ENCODE data around the gene NR1D2. TPM values are rescaled to one million over a fixed set of nuclear protein-coding genes. Genes with fewer than 3 reads are reported as not detected.

The NR1D2 gene
- polyA plus RNA-seq, 3 donors, result 4.1 to 5.4 (median 5.3) TPM

DNA sequence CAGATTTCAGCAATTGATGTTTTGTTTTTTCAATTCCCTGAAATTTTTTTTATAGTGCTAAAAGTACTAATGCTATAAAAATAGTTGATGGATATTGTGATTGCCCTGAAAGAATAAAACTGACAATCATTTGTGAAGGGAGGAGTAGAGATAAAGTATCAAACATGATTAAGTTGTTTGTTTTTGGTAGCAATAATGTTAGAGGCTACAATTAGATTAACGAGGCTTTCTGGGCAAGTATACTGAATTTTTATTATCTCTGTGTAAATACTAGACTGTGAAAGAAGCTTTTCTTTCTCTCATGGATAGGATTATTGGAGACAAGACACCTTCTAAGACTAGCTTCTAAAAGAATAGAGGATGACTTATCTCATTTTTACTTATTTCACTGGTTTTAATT is 15.6 kb downstream of the NR1D2 start:
- no CpG with 5 or more reads among the region's 1 CpG for WGBS (ENCODE audit: insufficient coverage)
- Histone ChIP-seq H3K4me2 (replicated peaks; ENCODE audit: extremely low read depth, low read length, poor library complexity, severe bottlenecking) (no peak overlapping the region), H3K4me3 (replicated peaks in 1 of 3; ENCODE audit: low read depth in 2 of 3, low read length in 3 of 3) (no peak overlapping the region), H3K27me3 (ENCODE audit: control insufficient read depth in 2 of 2, insufficient read depth in 2 of 2, low read length in 2 of 2) (no peaks in the 10 kb centered on the region), H3K9me3 (replicated peaks in 1 of 2; ENCODE audit: control insufficient read depth in 1 of 2, insufficient read depth in 1 of 2, low read length in 2 of 2) (no peaks in the 10 kb centered on the region), H3K9ac (ENCODE audit: insufficient read depth, low read length, poor library complexity, severe bottlenecking) (no peak overlapping the region), H3K4me1 (ENCODE audit: control insufficient read depth in 1 of 2, insufficient read depth in 2 of 2, low read length in 2 of 2) (no peaks in the 10 kb centered on the region), H4K20me1 (ENCODE audit: insufficient read depth, low read length) (peaks cover 36% of the 10 kb centered on the region), H3K27ac (ENCODE audit: low read depth in 1 of 2, low read length in 2 of 2) (no peak overlapping the region), H3K79me2 (ENCODE audit: insufficient read depth, low read length) (no peaks in the 10 kb centered on the region), H2AFZ (ENCODE audit: insufficient read depth, low read depth, low read length, poor library complexity, severe bottlenecking) (no peak overlapping the region), H3K36me3 (replicated peaks in 1 of 2; ENCODE audit: control insufficient read depth in 1 of 2, insufficient read depth in 2 of 2, low read length in 2 of 2) (peaks cover 12 to 58% of the 10 kb centered on the region in 2 donors)
- H3K27ac Mint-ChIP-seq, result no peak overlapping the region
- peaks cover 0 to 2% (median 0%) of the 10 kb centered on the region in 7 donors for H3K9me3 Mint-ChIP-seq
- H3K4me1 Mint-ChIP-seq, result no peaks in the 10 kb centered on the region
- H3K36me3 Mint-ChIP-seq, result peaks cover 48 to 57% of the 10 kb centered on the region in 2 donors
- TF ChIP-seq, protein P1, sequence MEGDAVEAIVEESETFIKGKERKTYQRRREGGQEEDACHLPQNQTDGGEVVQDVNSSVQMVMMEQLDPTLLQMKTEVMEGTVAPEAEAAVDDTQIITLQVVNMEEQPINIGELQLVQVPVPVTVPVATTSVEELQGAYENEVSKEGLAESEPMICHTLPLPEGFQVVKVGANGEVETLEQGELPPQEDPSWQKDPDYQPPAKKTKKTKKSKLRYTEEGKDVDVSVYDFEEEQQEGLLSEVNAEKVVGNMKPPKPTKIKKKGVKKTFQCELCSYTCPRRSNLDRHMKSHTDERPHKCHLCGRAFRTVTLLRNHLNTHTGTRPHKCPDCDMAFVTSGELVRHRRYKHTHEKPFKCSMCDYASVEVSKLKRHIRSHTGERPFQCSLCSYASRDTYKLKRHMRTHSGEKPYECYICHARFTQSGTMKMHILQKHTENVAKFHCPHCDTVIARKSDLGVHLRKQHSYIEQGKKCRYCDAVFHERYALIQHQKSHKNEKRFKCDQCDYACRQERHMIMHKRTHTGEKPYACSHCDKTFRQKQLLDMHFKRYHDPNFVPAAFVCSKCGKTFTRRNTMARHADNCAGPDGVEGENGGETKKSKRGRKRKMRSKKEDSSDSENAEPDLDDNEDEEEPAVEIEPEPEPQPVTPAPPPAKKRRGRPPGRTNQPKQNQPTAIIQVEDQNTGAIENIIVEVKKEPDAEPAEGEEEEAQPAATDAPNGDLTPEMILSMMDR (IDR thresholded peaks at IDR 0.05), result no peak
- intact Hi-C loops (cut with micrococcal nuclease), result loop anchor here in 1 of 2 donors (10.0 kb wide), 1 partner anchor 46 kb away; the partner anchor contains the start of genes NKIRAS1 and RPL15
- no peak overlapping the region for H3K4me3 Mint-ChIP-seq
- H3K27me3 Mint-ChIP-seq (ENCODE audit: low read depth in 3 of 3), result no peaks in the 10 kb centered on the region
- DNase-seq, result no peak

DNA sequence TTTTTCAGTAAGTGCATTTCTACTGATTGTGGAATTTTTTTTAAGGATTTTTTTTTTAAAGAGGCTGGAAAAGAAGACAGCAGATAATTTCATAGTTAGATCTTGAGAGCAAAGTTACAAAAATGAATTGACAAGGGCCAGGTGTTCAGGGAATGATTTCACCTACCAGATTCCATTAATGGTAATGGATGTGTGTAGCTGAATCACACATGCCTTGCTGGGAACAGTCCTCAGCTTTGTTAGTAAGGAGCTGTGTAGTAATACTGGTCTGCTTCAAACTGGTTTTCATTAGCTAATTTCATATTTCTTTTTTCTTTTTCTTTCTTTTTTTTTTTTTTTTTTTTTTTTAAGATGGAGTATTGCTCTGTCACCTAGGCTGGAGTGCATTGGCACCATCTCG is 16.0 kb downstream of the NR1D2 start:
- Histone ChIP-seq H3K4me3 (replicated peaks in 1 of 3; ENCODE audit: low read depth in 2 of 3, low read length in 3 of 3) (no peak overlapping the region), H3K27me3 (ENCODE audit: control insufficient read depth in 2 of 2, insufficient read depth in 2 of 2, low read length in 2 of 2) (no peaks in the 10 kb centered on the region), H3K4me2 (replicated peaks; ENCODE audit: extremely low read depth, low read length, poor library complexity, severe bottlenecking) (no peak overlapping the region), H3K79me2 (ENCODE audit: insufficient read depth, low read length) (no peaks in the 10 kb centered on the region), H3K9me3 (replicated peaks in 1 of 2; ENCODE audit: control insufficient read depth in 1 of 2, insufficient read depth in 1 of 2, low read length in 2 of 2) (no peaks in the 10 kb centered on the region), H3K4me1 (ENCODE audit: control insufficient read depth in 1 of 2, insufficient read depth in 2 of 2, low read length in 2 of 2) (no peaks in the 10 kb centered on the region), H2AFZ (ENCODE audit: insufficient read depth, low read depth, low read length, poor library complexity, severe bottlenecking) (no peak overlapping the region), H4K20me1 (ENCODE audit: insufficient read depth, low read length) (peaks cover 31% of the 10 kb centered on the region), H3K36me3 (replicated peaks in 1 of 2; ENCODE audit: control insufficient read depth in 1 of 2, insufficient read depth in 2 of 2, low read length in 2 of 2) (peaks cover 12 to 62% of the 10 kb centered on the region in 2 donors), H3K9ac (ENCODE audit: insufficient read depth, low read length, poor library complexity, severe bottlenecking) (no peak overlapping the region), H3K27ac (ENCODE audit: low read depth in 1 of 2, low read length in 2 of 2) (no peak overlapping the region)
- Mint-ChIP-seq H3K4me1 (no peaks in the 10 kb centered on the region), H3K4me3 (no peak overlapping the region), H3K27ac (no peak overlapping the region), H3K9me3 (peaks cover 0 to 2% (median 0%) of the 10 kb centered on the region in 7 donors), H3K36me3 (peaks cover 50 to 58% of the 10 kb centered on the region in 2 donors), H3K27me3 (ENCODE audit: low read depth in 3 of 3) (no peaks in the 10 kb centered on the region)
- intact Hi-C loops (cut with micrococcal nuclease), result loop anchor here in 1 of 2 donors (10.0 kb wide), 1 partner anchor 46 kb away; the partner anchor contains the start of genes NKIRAS1 and RPL15
- TF ChIP-seq, protein P1 (IDR thresholded peaks at IDR 0.05), result no peak
- 100% methylated on average over 1 of the region's 1 CpG for WGBS (ENCODE audit: insufficient coverage)
- DNase-seq, result no peak
